Inflammatory macrophage treated with lipopolysaccharide for 4 hours (primary cell): ENCODE data around the gene IBA57.

Experiments used
- DNase-seq: peaks from one replicate; pipeline ENCODE4 v3.0.0-alpha.2; 2020

IBA57 gene

DNA sequence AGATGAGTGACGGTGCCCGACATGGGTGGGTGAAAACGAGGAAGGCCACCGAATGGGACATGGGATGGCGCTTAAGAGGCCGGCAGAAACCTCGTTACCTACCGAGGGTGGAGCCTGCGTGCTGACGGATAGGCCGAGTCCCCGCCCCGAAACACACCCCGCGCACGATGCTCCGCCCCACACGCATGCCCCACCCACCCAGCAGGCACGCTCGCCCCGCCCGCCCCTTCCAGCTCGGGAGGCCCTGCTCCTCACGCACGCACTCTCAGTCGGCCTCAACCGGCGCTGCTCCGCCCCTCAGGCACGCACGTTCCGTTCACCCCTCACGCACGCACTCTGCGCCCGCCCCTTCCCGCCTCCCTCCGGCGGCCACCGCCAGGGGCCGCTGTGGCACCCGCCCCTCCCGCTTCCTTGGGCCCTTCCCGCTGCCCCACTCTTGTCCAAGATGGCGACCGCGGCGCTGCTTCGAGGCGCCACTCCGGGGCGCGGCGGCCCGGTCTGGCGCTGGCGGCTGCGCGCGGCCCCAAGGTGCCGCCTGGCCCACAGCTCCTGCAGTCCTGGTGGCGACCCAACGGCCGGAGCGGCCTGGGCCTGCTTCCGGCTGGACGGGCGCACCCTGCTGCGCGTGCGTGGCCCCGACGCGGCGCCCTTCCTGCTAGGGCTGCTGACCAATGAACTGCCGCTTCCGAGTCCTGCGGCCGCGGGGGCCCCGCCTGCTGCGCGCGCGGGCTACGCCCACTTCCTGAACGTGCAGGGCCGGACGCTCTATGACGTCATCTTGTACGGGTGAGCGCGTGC lies at the start of gene IBA57:
Gene IBA57 (plus strand): TSS at position 433 of the 798 bp plus-strand sequence. CDS start 13 bp downstream, at position 446.
- peak; percentile 99 for DNase-seq

- no peak for DNase-seq
Observed at GRCh38 chr1:228117335-228117734, 48.3 kb upstream of the IBA57 start.

DNA sequence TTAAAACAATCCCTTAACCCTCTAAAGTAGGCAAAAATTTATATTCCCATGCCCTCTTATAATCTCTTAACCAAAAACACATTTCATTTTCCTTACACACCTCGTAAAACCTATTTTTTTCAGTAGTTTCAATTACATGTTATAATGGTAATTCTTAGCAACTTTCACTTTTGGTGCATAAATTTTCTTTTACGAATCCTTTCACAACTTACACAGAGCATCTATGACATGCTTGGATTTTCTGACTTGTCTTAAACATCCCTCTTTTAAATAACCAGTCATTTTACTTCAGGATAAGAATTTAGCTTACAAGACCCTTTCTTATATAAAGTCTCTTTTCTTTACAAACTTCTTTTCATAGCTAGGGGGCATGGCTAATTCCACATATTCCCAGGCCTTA lies 47.6 kb upstream of the IBA57 start:
- DNase-seq: no peak

GRCh38 chr1:228120351-228120750 lies 45.3 kb upstream of the IBA57 start:
- no peak for DNase-seq

DNA sequence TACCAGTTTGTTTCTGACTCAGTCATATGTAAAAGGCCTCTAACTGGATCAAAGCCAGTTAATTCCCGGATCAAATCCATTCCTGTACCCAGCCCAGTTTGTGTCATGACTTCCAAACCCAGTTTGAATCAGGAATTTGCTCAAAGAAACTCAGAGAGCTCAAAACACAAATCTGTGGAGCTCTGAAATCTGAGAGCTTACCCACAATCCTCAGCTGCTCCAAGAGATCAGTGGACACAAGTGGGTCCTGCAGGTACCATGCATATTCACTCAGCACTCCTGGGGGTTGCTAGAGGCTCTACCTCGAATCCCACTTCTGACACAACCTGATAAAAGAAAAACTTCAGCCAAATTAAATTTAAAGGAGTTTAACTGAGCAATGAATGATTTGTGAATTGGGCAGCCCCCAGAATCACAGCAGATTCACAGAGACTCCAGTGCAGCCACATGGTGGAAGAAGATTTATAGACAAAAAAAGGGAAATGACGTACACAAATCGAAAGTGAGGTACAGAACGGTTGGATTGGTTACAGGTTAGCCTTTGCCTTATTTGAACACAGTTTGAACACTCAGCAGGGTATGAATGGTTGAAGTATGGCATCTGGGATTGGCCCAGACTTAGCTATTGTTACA lies 44.6 kb upstream of the IBA57 start:
- peak; percentile 23 for DNase-seq

GRCh38 chr1:228122921-228123441 lies 42.6 kb upstream of the IBA57 start:
- DNase-seq: no peak

DNA sequence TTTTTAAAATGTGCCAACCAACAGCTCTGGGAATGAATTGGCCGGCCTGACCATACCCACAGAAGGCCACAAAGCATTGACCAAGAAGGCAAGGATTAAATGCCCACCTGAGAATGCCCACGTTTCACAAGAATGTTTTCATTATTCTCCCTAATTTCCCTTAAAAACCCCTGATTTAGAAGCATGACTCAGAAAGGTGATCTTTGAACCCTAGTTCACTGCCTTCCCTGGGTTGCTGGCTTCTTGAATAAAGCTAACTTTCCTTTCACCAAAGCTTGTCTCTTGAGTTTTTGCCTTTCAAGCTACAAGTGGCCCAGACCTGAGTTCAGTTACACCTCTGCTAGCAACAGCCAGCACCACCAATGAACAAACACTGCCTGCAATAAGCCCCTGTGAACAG lies 42.1 kb upstream of the IBA57 start:
- no peak for DNase-seq

DNA sequence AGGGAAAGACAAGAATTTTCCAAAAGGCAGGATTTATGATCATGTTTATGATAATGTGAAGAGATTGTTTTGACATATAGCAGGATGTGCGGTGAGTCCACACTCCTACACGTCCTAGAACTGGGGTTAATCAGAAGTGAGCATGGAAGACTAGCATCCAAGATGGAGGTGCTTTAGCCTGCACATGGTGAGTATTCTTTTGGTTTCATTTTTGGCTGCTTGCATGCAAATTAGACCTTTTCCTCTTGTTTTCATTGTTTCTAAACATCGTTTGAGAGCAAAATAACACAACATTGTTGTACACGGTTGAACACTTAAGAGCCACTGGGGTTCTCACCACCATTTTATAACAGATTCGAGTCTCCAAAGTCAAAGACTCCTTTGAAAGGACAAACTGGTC lies 40.4 kb upstream of the IBA57 start:
- no peak for DNase-seq

GRCh38 chr1:228131766-228132165 lies 33.8 kb upstream of the IBA57 start:
- no peak for DNase-seq

DNA sequence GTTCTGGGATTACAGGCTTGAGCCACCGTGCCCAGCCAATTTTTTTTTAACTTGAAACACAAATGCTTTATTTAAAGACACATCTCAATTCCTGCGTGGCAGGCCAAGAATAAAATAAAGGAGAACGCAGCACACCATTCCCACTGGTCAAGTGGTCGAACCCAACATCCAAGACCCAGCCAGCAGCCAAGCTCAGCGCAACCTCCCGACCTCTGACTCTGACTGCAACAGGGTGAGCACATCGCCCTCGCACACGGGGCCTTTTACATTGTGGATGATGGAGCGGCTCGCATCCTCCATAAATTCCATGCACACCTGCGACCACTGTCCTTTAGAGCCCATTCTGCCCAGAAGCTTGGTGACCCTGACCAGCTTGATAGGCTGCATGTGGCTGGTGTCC lies 31.0 kb upstream of the IBA57 start:
- DNase-seq: no peak

GRCh38 chr1:228136901-228137300 lies 28.7 kb upstream of the IBA57 start:
- DNase-seq: no peak

DNA sequence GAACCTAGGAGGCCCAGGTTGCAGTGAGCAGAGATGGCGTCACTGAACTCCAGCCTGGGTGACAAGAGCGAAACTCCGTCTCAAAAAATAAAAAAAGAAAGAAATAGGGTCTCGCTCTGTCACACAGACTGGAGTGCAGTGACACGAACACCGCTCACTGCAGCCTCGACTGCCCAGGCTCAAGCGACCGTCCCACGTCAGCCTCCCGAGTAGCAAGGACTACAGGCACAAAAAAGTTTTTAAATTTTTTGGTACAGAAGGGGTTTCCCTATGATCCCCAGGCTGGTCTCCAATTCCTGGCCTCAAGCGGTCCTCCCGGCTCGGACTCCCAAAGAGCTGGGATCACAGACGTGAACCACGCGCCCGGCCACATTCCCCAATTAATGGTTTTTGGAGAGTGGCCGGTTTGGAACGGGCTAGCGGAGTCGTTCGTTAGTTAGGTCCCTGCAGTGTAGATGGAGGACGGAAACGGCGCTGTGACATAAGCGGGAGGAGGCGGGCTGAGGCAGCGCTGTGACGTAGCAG lies 26.1 kb upstream of the IBA57 start:
- DNase-seq: no peak

DNA sequence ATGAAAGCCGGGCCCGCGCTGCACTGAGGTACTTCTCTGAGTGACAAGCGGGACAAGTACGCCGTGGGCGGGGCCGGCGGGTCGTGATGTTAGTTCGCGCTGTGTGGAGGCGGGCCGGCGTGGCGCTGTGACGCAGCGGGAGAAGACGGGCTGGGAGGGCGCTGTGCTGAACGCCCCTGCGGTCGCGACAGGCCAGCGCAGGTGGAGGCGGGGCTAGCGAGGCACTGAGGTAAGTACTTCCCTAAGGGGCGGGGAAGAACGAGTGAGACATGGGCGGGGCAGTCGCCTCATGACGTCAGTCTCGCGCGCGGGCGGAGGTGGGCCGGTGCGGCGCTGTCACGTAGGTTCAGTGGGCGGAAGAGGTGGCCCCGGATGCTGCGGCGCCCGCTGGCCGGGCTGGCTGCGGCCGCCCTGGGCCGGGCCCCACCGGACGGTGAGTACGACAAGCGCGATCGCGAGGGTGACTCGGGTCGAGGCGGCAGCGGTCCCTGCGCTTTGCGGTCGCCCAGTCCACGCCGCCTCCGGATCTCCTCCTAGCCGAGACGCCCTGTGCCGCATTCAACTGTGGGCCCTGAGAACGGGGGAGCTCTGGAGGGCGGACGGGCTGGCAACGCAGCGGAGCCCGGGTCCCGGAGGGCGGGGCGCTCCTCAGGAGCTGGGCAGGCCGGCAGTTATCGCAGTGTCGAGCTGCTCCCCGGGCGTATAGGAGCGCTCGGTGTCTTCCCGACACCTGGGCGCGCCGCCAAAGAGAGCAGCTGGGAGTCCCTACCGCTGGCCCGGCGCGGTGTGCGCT lies 25.5 kb upstream of the IBA57 start, which contains the start of gene GUK1:
Gene GUK1 (plus strand): TSS at position 349 of the 793 bp plus-strand sequence. CDS start 24 bp downstream, at position 373.
- DNase-seq: peak; percentile 100

GRCh38 chr1:228140724-228141225 lies 24.8 kb upstream of the IBA57 start:
- no peak for DNase-seq

- peak; percentile 54 for DNase-seq
Observed at GRCh38 chr1:228141226-228142044, 24.2 kb upstream of the IBA57 start.

DNA sequence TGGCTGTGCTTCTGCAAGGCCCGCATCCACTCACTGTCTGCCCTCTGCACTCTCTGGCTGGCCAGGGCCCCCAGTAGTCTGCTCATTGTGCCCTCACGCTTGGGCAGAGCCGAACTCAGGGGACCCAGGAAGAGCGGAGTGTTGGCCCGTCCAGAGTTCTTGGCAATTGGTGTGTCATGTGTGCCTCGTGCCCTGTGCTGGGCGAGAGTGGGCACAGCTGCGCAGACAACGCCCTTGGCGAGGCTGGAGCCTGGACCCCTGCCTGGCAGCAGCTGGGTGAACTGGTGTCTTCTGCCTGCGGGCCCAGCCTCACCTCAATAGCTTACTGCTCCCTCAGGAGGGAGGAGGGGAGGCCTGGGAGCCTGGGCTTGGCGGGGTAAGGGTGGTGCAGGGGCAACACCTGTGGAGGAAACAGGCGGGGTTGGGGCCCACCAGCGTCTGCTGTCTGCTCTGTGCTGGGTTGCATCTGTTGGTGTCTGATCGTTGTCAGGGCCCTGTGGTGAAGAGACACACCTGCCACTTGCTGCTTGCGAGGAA lies 23.4 kb upstream of the IBA57 start:
- DNase-seq: no peak

- no peak for DNase-seq
Observed at GRCh38 chr1:228142701-228143136, 22.9 kb upstream of the IBA57 start.

DNA sequence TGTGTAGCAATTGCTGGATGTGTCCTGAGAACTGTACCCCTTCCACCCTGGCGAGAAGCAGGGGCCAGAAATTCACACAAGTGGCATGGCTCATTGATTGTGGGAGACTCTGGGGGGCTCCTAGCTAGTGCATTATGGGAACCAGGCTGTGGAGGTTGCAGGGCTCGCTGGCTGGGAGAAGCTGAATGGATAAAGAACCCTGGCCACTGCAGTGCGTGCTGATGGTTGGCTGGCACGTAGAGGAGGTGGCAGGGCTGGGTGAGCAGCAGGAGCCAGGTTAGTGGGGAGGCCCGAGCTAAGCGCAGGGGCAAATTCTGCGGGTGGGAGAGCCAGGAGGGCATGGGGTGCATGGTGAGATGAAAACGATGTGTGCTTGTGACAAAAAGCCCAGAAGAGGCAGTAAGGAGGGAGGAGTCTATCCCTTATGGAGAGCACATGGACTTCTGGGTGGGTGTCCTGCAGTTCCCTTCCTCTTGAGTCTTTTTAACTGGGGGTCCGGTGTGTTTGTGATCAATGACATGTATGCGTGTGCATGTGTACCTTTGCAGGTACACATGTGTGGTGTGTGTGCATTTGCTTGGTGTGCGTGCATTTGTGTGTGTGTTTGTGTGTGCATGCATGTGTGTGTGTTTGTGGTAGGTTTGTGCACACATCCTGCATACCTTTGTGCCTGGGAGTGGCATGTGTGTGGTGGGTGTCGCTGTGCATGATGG lies 22.0 kb upstream of the IBA57 start:
- DNase-seq: no peak

DNA sequence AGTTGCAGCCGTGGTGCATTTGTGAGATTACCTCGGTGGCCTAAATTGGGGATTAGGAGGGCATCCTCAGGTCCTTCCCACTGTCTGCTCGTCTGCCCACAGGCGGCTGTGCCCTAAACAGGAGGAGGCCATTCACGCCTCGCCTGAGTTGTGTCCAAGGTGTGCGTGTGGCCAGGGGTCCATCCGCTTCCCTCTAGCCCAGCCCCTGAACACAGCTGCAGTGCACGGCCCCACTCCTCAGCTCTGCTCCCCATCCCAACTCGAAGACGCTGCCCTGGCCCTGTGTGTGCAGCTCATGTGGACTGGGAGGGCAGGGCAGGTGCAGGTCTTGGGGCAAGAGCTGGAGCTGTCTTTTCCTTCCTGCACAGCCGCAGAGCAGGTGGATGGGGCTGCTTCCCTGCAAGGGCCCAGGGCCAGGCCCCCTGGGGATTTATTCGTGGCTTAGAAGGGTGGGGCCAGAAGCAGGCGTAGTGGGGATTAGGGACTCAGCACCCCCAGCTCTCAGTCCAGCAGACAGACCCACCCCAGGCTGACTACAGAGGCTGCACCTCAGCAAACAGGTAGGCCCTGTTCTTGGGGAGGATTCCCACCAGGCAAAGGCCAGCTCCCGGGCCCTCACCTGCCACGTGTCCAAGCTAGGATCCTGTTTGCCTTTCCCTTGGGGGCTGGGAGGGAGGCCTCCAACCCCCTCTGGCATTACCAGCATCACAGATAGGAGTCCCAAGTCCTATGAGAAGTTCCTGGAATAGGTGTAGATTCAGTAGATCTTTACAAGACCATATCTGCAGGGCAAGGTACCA lies 21.2 kb upstream of the IBA57 start:
- no peak for DNase-seq

DNA sequence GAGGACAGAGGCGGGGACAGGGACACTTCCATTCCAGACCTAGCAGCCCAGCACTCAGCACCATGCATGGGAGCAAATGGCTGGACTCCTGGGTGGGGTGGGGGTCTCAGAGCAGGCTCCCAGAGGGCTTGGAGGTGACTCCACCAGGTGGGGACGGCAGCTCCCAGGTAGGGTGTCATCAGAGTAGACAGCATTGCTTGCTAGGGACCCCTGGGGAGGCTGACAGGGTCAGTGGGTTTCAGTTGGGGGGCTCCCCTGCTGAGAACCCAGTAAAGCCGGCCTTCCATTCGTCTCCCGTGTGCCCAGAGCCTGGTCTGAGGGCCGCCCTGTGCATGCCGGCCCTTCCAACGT lies 20.6 kb upstream of the IBA57 start:
- no peak for DNase-seq
